ENCODE measurements around the gene ANXA11. TPM values are rescaled to one million over a fixed set of nuclear protein-coding genes. Genes with fewer than 3 reads are reported as not detected.
"Not testable (repeated sequence)": the region's sequence is repeated elsewhere in the genome, so short reads cannot be mapped to it uniquely, and the experiment has no call there.

The ANXA11 gene
- polyA plus RNA-seq, 3 donors: 127 to 139 (median 130) TPM

GRCh38 chr10:80150172-80150571 lies 55.2 kb downstream of the ANXA11 start:
- no peak for DNase-seq

- DNase-seq: no peak
Measured at GRCh38 chr10:80149123-80149522, 56.2 kb downstream of the ANXA11 start.

GRCh38 chr10:80148166-80148805 lies 57.1 kb downstream of the ANXA11 start:
- no peak for DNase-seq

- no peak for DNase-seq
Measured at GRCh38 chr10:80146918-80147317, 58.4 kb downstream of the ANXA11 start.

- not testable (repeated sequence) for DNase-seq
Measured at GRCh38 chr10:80145406-80146308, 59.7 kb downstream of the ANXA11 start.

- DNase-seq: no peak
Measured at GRCh38 chr10:80144696-80145131, 60.6 kb downstream of the ANXA11 start.

GRCh38 chr10:80144067-80144695 lies 61.2 kb downstream of the ANXA11 start:
- DNase-seq: no peak

- DNase-seq: no peak
Measured at GRCh38 chr10:80141696-80142460, 63.5 kb downstream of the ANXA11 start.

- no peak for DNase-seq
Measured at GRCh38 chr10:80140251-80140650, 65.1 kb downstream of the ANXA11 start.

- no peak for DNase-seq
Measured at GRCh38 chr10:80139265-80139664, 66.1 kb downstream of the ANXA11 start.

- DNase-seq: no peak
Measured at GRCh38 chr10:80137920-80138319, 67.4 kb downstream of the ANXA11 start.

- DNase-seq: no peak
Measured at GRCh38 chr10:80137031-80137862, 68.1 kb downstream of the ANXA11 start.

- peak; percentile 65 for DNase-seq
Measured at GRCh38 chr10:80136134-80136571, 69.2 kb downstream of the ANXA11 start.

- not testable (repeated sequence) for DNase-seq
Measured at GRCh38 chr10:80133687-80134086, 71.7 kb downstream of the ANXA11 start.

GRCh38 chr10:80133206-80133605 lies 72.1 kb downstream of the ANXA11 start:
- DNase-seq: no peak

GRCh38 chr10:80132299-80133139 lies 72.8 kb downstream of the ANXA11 start, which contains the start of gene PLAC9:
Gene PLAC9, plus strand, starts transcription at chr10:80132730. Its CDS starts 33 bp downstream, at chr10:80132763.
- peak; percentile 36 for DNase-seq

GRCh38 chr10:80131499-80131901 lies 73.8 kb downstream of the ANXA11 start:
- no peak for DNase-seq

- no peak for DNase-seq
Measured at GRCh38 chr10:80126876-80127275, 78.5 kb downstream of the ANXA11 start.

- no peak for DNase-seq
Measured at GRCh38 chr10:80122746-80123145, 82.6 kb downstream of the ANXA11 start.
